D721Med (cell line): Measurements from ENCODE around the gene SYP.
"Not testable (repeated sequence)": the region's sequence is repeated elsewhere in the genome, so short reads cannot be mapped to it uniquely, and the experiment has no call there.

Experiments used
- DNase-seq: peaks from one replicate; pipeline ENCODE4 v3.0.0; 2011; ENCODE audit warnings: low spot score; ENCODE audit not compliant: insufficient read length
- FAIRE-seq: peaks from 2 replicates; lab custom pipeline; 2011; peaks lifted over from hg19 to GRCh38; lab: Jason Lieb, UNC
- TF ChIP-seq, protein P1 (sequence below): IDR thresholded peaks from 2 replicates; pipeline ENCODE4 v1.5.1; 2012; ENCODE audit warnings: mild to moderate bottlenecking, control low read depth; ENCODE audit not compliant: insufficient read depth; ENCODE audit errors: missing control alignments

SYP gene

DNA sequence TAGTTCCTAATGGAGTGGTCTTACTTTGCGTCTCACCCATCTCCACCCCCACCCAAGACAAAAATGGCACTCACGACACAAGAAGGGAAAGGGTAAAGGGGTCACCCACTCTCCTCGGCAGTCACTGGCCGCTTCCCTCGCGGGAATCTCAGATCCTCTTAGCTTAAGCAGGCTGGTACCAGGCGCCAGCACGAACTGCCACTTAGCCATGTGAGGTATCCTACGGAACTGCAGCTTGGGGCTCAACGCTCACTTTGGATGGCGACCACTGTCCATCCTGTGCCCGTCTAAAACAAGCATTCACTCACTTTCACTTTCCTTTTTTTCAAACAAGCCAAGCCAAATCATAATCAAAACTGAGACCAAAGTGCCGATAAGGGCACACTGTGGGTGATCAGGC lies 52.1 kb downstream of the SYP start:
- TF ChIP-seq, protein P1, sequence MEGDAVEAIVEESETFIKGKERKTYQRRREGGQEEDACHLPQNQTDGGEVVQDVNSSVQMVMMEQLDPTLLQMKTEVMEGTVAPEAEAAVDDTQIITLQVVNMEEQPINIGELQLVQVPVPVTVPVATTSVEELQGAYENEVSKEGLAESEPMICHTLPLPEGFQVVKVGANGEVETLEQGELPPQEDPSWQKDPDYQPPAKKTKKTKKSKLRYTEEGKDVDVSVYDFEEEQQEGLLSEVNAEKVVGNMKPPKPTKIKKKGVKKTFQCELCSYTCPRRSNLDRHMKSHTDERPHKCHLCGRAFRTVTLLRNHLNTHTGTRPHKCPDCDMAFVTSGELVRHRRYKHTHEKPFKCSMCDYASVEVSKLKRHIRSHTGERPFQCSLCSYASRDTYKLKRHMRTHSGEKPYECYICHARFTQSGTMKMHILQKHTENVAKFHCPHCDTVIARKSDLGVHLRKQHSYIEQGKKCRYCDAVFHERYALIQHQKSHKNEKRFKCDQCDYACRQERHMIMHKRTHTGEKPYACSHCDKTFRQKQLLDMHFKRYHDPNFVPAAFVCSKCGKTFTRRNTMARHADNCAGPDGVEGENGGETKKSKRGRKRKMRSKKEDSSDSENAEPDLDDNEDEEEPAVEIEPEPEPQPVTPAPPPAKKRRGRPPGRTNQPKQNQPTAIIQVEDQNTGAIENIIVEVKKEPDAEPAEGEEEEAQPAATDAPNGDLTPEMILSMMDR, result no peak
- FAIRE-seq, result no peak

DNA sequence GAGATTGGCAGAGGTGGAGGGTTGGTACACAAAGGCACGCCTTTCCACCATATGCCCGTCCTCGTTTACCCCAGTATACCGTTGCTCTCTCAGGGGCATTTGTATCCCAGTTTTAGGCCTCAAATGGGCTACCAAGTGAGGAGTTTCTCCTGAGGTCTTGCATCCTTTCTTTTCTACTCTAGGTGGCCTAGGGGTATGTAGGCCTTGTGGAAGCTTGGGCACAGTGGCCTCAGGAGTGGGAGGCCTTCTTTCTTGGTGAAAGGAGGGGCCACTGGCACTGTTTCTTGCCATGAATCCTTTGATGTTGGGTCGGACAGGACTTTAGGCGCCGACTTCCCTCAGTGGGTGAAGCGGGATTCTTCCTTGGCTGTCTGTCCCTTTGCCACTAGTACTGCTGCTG lies 52.7 kb downstream of the SYP start:
- DNase-seq (no peak), FAIRE-seq (no peak)
- TF ChIP-seq, protein P1, result no peak

More for the DNA sequence above, 52.1 kb downstream of the SYP start:
- no peak for DNase-seq

DNA sequence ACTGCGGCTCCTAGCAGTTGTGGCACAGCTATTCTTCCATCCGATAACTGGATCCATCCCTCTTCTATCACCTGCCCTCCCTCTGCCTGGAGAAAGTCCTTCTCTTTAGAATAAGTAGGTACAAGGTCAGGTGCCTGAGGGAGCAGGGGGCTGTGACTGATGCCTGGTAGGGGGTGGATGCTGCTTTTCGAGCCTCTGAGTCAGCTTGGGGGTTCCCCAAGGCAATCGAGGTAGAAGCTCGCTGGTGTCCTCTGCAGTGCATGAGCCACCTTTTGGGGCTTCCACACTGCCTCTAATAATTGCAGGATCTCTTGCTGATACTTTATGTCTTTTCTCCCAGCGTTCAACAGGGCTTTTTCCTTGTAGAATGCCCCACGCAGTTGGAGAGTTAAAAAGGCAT lies 56.8 kb downstream of the SYP start:
- FAIRE-seq, DNase-seq: not testable (repeated sequence)

DNA sequence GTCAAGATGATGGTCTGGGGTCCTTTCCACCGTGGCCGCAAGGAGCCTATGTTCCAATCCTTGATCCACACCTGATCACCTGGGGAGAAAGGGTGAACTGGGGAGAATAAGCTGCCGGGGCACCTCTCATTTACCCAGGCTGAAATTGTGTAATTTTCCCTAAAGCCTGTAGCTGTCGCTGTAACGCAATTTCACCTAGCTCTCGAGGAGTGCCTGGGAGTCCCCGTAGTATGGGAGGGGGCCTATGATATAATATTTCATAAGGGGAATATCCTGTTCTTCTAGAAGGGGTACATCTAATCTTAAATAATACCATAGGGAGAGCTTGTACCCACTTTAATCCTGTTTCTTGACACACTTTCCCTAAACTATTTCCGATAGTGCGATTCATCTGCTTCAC lies 57.7 kb downstream of the SYP start:
- TF ChIP-seq, protein P1, result peak; percentile 39
- FAIRE-seq, DNase-seq: not testable (repeated sequence)

DNA sequence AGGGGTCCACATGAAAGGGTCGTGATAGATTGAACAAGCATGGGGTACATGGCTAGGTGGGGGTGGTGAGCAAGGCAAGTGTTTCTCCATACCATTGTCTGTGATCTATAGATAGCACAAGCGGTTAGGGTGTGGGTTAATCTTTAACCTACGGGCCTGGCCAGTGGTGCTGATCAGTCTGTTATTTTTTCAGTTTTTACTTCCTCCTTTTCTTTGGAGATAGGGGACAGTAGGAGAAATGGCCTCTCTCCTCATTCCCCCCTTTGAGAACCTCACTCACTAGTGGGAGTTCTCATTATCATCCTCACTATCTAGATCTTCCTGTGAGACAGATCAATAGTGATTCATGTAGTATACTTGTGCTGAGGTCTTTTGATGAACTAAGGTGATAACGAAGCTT lies 60.3 kb downstream of the SYP start:
- FAIRE-seq (no peak), DNase-seq (no peak)
- TF ChIP-seq, protein P1, result no peak
